Raji (cell line): Measurements from ENCODE around the gene PBLD.

ENCODE experiments used
- POLR2A ChIP-seq: IDR thresholded peaks from 2 replicates; pipeline ENCODE4 v1.6.1; 2011; ENCODE audit warnings: low read depth, low read length, control low read depth; ENCODE audit not compliant: insufficient read depth

Gene PBLD

DNA sequence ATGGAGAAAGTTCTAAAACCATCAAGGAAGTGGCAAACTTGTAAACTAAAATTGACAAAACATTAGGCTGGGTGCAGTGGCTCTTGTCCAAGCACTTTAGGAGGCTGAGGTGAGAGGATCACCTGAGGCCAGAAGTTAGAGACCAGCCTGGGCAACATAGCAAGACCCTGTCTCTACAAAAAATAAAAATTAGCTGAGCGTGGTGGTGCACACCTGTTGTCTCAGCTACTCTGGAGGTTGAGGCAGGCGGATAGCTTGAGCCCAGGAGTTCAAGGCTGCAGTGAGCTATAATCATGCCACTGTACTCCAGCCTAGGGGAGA is 30.3 kb downstream of the PBLD start:
- no peak for TF ChIP-seq POLR2A

DNA sequence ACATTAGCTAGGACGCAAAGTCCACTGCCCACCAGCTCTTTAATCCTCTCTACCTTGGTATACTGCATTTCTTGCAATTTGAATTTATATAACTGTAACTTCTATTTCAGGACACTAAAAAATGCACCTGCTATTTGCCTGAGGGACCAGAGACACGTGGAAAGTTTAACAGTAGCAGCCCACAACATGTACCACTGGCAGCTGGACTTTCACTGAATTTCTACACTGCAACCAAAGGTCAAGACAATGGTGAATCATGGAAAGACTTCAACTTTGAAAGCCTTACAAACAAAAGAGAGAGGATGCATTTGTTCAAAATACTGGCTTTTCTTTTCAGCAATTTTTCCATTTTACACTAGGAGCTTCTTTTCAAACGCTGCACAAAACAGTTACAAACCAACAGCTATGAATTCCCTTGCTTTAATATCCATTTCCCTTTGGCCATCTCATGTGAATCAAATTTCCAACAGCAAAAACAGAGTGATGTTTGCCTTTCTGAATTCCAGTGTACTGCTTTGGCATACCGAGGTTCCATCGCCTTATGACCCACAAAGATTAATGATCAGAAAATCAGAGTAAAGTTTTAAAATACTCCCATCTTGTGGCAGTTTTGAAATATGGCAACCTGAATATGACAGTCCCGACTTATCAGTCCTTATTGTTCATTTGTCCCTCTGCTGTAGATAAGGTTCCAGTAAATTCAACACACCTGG is 30.8 kb downstream of the PBLD start:
- TF ChIP-seq POLR2A = no peak

DNA sequence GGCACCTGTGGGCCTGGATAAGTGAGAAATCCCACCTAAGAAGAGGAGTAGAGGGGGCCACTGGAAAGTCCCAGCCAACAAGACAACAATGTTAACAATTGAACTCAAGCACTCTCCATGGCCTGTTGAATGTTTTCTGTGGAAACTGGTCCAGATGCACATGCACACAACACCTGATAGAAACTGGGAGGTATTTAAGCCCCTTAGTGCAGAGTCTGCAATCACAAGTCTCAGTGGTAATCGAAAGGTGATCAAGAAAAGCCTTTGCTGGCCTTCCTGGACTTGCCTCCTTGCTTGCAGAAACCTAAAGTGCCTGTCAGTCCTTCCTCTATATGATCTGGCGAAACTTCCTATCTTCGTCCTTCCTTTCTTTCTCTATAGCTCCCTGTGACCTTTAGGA is 31.4 kb downstream of the PBLD start:
- no peak for TF ChIP-seq POLR2A

DNA sequence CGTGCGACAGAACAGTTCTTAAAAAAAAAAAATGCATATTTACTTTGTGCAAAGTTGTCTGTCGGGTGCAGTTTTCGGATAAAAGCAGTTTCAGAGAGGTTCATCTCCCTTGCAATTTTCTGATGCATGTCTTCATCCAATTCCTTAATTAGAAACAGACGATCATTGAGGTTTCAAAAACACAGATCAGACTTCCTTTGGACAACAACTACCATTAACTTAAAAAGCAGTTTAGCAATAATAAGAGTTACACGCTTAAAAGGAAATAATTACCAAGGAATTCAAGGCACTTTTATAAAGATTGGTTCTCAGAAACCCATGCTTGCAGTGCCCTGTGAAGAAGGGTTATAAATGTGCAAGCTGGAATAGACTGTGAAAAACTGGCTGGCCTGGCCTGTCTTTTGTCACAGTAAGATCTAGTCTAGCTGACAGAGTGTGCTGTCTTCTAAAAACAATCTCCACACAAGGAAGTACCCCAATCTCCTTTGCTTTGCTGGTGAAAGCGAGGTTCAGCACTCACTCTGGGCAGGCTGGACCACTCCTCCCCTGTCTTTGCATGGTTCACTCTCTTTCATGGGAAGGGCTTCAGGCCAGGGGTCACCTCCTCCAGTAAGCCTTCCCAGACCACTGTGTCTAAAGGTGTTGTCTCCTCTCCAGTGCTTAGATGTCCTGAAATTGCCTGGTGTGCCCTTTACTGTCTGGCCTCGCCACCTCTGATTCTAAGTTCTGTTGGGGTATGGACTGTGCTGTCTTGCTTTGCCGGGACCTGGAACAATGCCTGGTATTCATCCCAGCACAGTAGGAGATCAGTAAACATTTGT is 35.7 kb downstream of the PBLD start:
- TF ChIP-seq POLR2A = no peak

DNA sequence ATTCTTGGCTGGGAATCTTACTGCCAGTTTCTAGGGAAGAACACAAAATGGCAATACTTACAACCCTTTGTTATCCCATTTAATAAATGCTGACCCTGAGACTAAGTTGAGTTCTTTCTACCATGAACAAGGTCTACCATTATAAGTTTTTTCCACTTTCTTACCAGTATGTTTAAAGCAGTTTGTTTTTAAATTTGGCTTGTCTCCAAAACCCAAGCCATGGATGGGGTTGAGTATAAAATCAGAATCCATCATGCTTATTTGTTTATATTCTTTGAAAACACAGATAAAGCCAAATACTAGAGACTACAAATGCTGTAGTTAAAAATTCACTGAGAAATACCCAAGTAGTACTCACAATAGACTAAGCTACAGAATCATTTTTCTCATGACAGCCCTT is 42.0 kb downstream of the PBLD start:
- TF ChIP-seq POLR2A = no peak

DNA sequence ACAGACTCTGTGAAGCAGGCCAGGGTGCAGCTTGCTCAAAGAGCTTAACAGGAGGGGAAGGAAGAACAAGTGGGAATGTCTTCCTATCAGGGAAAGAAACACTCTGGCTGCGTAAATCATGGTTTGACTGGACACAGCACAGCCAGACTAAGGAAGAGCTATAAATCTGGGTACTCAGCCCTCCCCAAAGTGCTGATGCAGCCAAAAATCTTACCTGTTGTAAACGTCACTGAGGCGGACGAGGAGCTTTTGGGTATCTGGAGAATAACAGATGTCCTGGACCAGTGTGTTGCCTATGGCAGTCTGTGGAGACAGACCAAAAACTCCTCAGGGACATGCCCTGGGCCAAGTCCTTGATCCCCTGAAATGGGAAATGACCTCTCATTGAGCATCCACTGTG is 44.0 kb downstream of the PBLD start:
- TF ChIP-seq POLR2A = no peak

DNA sequence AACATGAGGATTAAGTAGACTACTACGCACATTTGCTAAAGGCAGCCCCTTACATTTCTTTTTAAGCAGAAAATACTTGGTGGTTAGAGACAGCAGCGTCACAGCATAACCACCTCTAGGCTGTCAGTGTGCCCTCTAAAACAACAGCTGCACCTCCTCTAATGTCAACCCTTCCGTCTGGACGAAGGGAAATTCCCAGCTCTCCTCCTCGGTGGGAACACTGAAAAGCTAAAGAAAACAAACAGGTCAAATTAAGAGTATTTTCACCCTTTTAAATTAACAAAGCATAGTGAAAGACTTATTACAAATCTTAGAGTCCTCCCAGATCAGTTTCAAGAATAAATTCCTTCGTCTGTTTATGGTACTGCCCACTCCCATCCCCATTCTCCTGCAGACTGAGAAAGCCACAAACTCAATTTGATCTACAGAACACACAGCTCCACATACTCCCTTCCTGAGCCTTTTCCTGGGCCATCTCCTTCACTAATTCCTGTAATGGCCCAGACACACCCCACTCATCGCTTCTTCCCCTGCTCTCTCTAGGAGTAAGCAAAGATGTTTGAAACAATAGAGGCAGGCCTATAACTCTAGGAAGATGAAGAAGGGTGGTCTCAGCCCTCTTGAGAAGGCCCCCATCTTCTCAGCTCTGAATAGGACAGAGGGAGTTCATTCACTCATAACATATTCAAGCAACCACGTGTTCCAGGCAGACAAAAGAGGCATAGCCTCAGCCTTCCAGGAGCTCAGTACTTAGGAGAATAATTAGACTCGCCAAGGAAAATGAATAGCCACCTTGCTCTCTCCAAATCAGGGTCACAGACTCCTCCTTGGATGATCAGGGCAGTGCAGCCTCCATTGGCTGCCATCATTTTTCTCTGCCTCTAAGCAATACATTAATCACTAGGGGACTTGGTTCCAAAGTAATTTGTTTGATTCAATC is 48.4 kb downstream of the PBLD start:
- TF ChIP-seq POLR2A = no peak

DNA sequence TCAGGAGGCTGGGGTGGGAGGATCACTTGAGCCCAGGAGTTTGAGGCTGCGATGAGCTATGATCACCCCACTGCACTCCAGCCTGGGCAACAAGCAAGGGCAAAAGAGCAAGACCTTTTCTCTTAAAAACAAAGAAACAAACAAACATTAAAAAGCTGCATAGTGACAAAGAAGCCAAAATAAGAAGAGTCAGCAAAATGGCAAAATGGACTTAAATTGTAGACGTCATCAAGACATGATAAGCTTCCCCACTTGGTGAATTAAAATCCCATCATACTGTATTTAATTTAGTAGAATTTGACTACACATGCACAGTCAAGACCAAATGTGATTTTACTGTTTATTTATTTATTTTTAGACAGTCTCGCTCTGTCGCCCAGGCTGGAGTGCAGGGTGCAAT is 52.0 kb downstream of the PBLD start:
- TF ChIP-seq POLR2A = no peak

DNA sequence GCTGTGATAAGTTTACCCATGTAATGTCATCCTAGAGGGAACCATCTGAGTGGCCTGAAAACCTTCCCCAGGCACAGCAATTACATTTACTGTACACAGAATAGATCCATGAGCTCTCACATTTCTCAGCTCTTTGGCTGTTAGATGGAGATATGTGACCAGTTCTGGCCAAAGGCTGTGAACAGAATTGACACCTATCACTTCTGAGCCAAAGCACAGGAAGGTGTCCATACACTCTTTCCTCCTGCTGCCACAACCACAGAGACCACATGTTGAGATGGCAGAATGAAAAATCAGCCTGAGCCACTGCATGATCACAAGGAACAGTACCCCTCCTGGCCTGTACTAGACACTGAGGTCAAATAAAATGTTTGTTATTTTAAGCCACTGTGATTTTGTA is 56.5 kb downstream of the PBLD start:
- TF ChIP-seq POLR2A = no peak

DNA sequence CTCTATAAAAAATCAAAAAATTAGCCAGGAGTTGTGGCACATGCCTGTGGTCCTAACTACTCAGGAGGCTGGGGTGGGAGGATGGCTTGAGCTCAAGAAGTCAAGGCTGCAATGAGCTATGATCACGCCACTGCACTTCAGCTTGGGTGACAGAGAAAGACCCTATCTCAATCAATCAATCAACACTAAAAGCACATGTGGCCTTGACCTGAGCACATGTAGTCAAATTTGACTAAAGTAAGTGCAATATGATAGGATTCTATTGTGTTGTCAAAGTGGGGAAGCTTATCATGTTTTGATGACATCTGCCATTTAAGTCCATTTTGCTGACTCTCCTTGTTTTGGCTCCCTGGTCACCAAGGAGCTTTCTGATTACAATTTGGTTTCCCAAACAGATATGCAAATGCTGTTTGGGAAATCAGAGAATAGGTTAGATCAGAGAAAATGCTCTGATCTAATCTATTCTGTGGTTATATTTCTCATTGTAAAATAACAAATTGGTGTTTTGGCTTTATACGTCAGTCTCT is 57.1 kb downstream of the PBLD start:
- TF ChIP-seq POLR2A = no peak

DNA sequence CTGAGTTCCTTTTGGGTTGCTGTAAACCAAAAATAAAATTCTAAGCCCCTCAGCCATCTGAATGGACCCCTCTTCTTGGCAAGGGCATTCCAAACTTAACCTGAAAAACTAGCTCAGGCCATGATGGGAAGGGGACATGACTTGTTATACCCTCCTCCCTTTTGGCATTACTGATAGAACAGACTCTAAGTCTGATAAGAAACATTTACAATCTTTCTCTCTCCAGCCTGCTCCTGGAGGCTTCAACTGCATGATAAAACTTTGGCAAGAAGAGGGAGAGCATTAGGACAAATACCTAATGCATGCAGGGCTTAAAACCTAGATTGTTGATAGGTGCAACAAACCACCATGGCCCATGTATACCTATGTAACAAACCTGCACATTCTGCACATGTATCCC is 59.9 kb downstream of the PBLD start:
- no peak for TF ChIP-seq POLR2A

DNA sequence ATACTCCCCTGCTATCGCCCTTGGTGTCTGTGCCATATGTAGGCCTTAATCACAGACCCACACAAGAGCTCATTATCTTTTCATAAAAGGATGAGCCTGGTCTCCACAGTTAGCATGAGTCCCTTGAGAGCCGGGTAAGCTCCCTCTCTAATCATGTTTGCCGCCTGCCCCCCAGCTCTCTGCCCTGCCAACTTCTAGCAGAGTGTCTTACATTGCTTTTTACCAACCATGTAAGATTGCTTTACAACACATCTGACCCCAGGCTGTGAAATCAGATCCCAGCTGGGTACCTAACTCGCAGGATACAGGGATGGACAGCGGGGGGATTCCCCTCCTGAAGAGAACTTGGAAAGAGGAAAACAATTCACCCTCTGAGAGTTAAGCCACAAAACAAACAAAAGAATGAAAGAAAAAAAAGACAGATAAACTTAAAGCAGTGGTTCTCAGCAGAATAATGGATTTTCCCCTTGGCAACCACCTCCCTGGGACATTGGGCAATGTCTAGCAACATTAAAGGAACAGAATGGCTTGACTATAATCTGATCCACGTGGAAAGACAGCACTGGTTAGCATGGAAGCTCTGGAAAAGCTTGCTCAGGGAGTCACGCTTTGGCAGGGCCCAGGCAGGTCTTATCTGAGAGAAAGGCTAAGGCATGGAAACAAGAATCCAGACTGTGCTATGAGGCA is 61.4 kb downstream of the PBLD start:
- TF ChIP-seq POLR2A = no peak

DNA sequence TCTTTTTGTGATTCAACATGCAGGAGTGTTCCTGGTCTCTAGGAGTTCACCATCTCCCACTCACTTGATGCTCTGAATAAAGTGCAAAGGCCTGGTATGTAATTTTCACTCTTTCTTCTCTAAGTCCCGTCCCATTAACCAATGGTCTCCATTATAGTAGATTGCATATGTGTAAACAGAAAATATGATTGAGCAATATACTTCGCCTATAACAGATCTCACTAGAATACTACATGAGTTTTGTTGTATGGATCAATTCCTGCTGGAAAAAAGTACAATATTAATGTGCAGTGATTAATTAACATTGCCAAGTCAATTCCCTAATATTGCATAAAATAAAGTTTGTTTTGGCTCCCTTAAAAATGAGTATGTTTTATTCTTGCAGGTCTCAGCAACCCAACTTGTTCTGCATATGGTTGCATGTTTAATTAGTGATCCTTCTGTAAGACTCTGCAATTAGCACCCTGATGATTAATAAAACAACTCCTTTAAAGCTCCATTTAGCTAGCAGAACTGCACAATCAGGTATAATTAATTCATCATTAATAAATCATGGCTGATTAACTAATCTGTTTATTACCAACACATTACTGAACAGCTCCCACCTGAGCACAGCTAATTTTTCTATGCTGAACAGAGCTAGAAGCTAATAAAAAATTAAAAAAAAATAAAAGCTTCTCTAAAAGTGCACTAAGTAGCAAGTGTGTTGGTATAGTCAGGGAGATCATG is 63.0 kb downstream of the PBLD start:
- TF ChIP-seq POLR2A = no peak
